ENCODE measurements around the gene GOPC. TPM values are rescaled to one million over a fixed set of nuclear protein-coding genes. Genes with fewer than 3 reads are reported as not detected.

GOPC gene
- total and polyA plus RNA-seq, 2 experiments from 2014 or later, result 15.5 to 26.4 TPM

DNA sequence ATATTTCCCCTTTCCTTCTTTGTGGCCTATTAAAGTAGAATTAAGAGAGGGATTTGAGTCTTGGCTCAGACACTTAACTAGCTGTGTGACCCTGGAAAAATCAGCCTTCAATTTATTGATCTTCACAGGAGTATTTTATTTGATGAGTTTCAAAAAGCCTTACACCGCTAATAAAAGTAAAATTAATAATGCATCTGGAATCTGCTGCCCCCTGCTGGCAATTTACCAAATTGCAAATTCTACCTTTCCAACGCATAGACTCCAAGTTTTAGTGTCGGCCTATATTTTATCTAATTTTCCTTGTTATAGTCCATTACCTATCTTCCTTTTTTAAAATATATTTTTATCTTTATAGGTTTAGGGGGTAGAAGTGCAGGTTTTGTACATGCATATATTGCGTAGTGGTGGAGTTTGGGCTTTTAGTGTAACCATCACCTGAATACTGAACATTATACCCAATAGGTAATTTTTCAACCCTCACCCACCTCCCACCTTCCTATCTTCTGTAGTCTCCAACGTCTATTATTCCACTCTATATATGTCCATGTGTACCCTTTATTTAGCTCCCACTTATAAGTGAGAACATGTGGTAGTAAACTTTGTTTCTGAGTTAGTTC lies 46.3 kb downstream of the GOPC start:
- TF ChIP-seq CREB1 (CRISPR knock-in tag; IDR thresholded peaks at IDR 0.05; ENCODE audit: low read depth) (no peak), POLR2AphosphoS5 (IDR thresholded peaks at IDR 0.05; ENCODE audit: low read depth) (no peak), EZH2phosphoT487 (IDR thresholded peaks at IDR 0.05; ENCODE audit: unreplicated experiment) (no peak), ZNF331 (CRISPR knock-in tag; IDR thresholded peaks at IDR 0.05; ENCODE audit: low read depth) (no peak)
- TF ChIP-seq, protein P1, sequence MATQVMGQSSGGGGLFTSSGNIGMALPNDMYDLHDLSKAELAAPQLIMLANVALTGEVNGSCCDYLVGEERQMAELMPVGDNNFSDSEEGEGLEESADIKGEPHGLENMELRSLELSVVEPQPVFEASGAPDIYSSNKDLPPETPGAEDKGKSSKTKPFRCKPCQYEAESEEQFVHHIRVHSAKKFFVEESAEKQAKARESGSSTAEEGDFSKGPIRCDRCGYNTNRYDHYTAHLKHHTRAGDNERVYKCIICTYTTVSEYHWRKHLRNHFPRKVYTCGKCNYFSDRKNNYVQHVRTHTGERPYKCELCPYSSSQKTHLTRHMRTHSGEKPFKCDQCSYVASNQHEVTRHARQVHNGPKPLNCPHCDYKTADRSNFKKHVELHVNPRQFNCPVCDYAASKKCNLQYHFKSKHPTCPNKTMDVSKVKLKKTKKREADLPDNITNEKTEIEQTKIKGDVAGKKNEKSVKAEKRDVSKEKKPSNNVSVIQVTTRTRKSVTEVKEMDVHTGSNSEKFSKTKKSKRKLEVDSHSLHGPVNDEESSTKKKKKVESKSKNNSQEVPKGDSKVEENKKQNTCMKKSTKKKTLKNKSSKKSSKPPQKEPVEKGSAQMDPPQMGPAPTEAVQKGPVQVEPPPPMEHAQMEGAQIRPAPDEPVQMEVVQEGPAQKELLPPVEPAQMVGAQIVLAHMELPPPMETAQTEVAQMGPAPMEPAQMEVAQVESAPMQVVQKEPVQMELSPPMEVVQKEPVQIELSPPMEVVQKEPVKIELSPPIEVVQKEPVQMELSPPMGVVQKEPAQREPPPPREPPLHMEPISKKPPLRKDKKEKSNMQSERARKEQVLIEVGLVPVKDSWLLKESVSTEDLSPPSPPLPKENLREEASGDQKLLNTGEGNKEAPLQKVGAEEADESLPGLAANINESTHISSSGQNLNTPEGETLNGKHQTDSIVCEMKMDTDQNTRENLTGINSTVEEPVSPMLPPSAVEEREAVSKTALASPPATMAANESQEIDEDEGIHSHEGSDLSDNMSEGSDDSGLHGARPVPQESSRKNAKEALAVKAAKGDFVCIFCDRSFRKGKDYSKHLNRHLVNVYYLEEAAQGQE (IDR thresholded peaks at IDR 0.05; ENCODE audit: unreplicated experiment), result no peak
- TF ChIP-seq, protein P2, sequence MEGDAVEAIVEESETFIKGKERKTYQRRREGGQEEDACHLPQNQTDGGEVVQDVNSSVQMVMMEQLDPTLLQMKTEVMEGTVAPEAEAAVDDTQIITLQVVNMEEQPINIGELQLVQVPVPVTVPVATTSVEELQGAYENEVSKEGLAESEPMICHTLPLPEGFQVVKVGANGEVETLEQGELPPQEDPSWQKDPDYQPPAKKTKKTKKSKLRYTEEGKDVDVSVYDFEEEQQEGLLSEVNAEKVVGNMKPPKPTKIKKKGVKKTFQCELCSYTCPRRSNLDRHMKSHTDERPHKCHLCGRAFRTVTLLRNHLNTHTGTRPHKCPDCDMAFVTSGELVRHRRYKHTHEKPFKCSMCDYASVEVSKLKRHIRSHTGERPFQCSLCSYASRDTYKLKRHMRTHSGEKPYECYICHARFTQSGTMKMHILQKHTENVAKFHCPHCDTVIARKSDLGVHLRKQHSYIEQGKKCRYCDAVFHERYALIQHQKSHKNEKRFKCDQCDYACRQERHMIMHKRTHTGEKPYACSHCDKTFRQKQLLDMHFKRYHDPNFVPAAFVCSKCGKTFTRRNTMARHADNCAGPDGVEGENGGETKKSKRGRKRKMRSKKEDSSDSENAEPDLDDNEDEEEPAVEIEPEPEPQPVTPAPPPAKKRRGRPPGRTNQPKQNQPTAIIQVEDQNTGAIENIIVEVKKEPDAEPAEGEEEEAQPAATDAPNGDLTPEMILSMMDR (conservative IDR thresholded peaks at IDR 0.05; ENCODE audit: low read depth in 2 of 2), result peak; percentile 71 to 88
- Histone ChIP-seq H3K79me2 (replicated peaks; ENCODE audit: insufficient read depth) (no peaks in the 10 kb centered on the region), H3K27ac (ENCODE audit: low read depth) (no peak overlapping the region), H3K4me1 (ENCODE audit: insufficient read depth) (peaks cover 1% of the 10 kb centered on the region), H3F3A (replicated peaks; ENCODE audit: low read depth) (no peaks in the 10 kb centered on the region), H3K9me2 (ENCODE audit: insufficient read depth) (no peaks in the 10 kb centered on the region), H4K20me1 (replicated peaks; ENCODE audit: insufficient read depth) (no peaks in the 10 kb centered on the region), H3K4me3 (no peak overlapping the region), H3K27me3 (ENCODE audit: insufficient read depth) (no peaks in the 10 kb centered on the region), H2AFZ (no peak overlapping the region), H3K4me2 (no peak overlapping the region), H3K36me3 (ENCODE audit: insufficient read depth) (no peaks in the 10 kb centered on the region)
- no peak overlapping the region for H3K4me3 Mint-ChIP-seq
- H3K27me3 Mint-ChIP-seq (ENCODE audit: insufficient read depth, low read depth, poor library complexity), result no peaks in the 10 kb centered on the region
- no peaks in the 10 kb centered on the region for H3K36me3 Mint-ChIP-seq (ENCODE audit: low read depth)
- DNase-seq (ENCODE audit: low spot score) (peak; percentile 40), ATAC-seq (no peak)
- peaks cover 1% of the 10 kb centered on the region; the same call in 1 of the 3 replicates for H3K4me1 Mint-ChIP-seq
- no peaks in the 10 kb centered on the region for H3K9me3 Mint-ChIP-seq
- H3K27ac Mint-ChIP-seq, result no peak overlapping the region

DNA sequence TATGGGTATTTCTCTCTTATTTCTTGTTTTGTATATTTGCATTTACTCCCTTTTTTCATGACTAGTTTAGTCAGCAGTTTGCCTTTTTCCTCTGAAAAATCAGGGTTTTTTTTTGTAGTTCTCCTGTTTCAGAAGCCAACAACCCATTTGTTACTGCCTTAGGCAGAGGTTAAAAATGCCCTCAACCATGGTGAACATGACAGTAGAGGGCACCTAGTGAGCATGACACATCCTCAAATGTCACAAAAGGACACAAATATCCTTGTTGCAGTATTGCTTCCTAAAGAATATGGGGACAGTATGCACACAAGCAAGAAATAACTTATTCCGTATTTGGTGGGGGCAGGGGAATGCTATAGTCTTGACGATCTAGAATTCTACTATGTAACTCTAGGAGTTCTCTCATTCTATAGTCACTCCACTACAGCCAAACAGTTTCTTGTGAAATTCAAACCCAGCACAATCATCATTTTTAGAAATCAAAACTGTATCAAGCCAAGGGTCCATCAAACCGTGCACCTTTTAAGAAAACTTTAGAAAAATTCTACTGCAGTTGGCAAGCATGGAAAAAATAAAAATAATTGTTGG lies 47.0 kb downstream of the GOPC start:
- Histone ChIP-seq H3K27ac (ENCODE audit: low read depth) (no peak overlapping the region), H3K79me2 (replicated peaks; ENCODE audit: insufficient read depth) (no peaks in the 10 kb centered on the region), H3F3A (replicated peaks; ENCODE audit: low read depth) (no peaks in the 10 kb centered on the region), H3K4me1 (ENCODE audit: insufficient read depth) (peaks cover 8% of the 10 kb centered on the region), H3K36me3 (ENCODE audit: insufficient read depth) (no peaks in the 10 kb centered on the region), H4K20me1 (replicated peaks; ENCODE audit: insufficient read depth) (no peaks in the 10 kb centered on the region), H3K27me3 (ENCODE audit: insufficient read depth) (no peaks in the 10 kb centered on the region), H2AFZ (no peak overlapping the region), H3K9me2 (ENCODE audit: insufficient read depth) (no peaks in the 10 kb centered on the region), H3K4me3 (no peak overlapping the region), H3K4me2 (no peak overlapping the region)
- Mint-ChIP-seq H3K4me3 (no peak overlapping the region), H3K36me3 (ENCODE audit: low read depth) (no peaks in the 10 kb centered on the region), H3K4me1 (peaks cover 8% of the 10 kb centered on the region; the same call in 2 of the 3 replicates), H3K9me3 (no peaks in the 10 kb centered on the region), H3K27ac (no peak overlapping the region), H3K27me3 (ENCODE audit: insufficient read depth, low read depth, poor library complexity) (no peaks in the 10 kb centered on the region)
- ATAC-seq, result no peak
- DNase-seq (ENCODE audit: low spot score), result no peak
- TF ChIP-seq, protein P1 (IDR thresholded peaks at IDR 0.05; ENCODE audit: unreplicated experiment), result no peak
- TF ChIP-seq POLR2AphosphoS5 (IDR thresholded peaks at IDR 0.05; ENCODE audit: low read depth), result no peak
